Retinal pigment epithelial cell (primary cell): ENCODE data around the gene OAF.

Experiments
- DNase-seq: peaks from one replicate; pipeline ENCODE4 v3.0.0-alpha.2; 2010; ENCODE audit warnings: low read depth
- H3K4me3 ChIP-seq: 2 replicates; pipeline ENCODE4 v1.5.1; 2011; ENCODE audit warnings: mild to moderate bottlenecking, low read length, control low read depth, moderate library complexity
- CTCF ChIP-seq: conservative IDR thresholded peaks from 2 replicates; pipeline ENCODE4 v1.5.1; 2011; ENCODE audit warnings: low read depth, low read length, control low read depth, inconsistent platforms

OAF gene

DNA sequence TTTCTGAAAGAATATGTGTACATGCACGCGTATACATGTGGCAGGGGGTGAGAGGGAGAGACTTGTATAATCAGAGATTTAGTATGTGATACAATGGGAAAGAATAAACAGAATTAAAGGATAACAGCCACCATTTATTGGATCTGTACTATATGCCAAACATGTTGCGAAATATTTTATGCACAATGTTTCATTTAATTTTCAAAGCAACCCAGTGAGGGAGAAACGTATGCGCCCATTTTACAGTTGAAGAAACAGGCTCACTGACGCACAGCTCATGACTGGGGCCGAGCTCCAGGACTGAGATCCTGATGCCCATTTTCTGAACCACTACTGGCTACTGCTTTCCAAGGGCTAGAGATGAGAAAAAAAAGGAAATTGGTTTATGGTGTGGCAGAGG lies 3.3 kb upstream of the OAF start:
- TF ChIP-seq CTCF = no peak
- DNase-seq = no peak

DNA sequence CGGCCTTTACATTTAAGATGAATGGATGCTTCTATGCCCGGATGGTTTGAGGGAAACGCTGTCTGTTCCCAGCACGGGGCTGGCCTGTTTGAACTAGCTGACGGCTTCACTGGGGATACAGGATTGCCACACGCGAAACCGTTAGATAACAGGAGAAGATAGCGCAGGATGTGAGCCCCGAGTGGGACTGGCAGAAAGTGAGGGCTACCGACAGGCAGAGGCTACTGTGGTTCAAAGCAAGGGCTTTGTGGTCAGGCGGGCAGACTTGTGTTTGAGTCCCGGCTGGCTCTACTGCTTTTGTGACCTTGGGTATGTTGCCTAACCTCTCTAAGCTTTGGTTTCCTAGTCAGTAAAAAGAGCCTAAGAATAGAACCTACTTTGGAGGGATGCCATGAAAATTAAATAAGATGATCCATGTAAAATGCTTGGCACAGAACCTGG lies 2.8 kb upstream of the OAF start:
- H3K4me3 ChIP-seq = no peak overlapping the region
- peak; percentile 48 for DNase-seq
- TF ChIP-seq CTCF = no peak

More for the DNA sequence above, 3.3 kb upstream of the OAF start:
- no peak overlapping the region for H3K4me3 ChIP-seq

- no peak for TF ChIP-seq CTCF
- DNase-seq = peak; percentile 61
- no peak overlapping the region for H3K4me3 ChIP-seq
Observed at GRCh38 chr11:120208777-120209176, 2.1 kb upstream of the OAF start.

DNA sequence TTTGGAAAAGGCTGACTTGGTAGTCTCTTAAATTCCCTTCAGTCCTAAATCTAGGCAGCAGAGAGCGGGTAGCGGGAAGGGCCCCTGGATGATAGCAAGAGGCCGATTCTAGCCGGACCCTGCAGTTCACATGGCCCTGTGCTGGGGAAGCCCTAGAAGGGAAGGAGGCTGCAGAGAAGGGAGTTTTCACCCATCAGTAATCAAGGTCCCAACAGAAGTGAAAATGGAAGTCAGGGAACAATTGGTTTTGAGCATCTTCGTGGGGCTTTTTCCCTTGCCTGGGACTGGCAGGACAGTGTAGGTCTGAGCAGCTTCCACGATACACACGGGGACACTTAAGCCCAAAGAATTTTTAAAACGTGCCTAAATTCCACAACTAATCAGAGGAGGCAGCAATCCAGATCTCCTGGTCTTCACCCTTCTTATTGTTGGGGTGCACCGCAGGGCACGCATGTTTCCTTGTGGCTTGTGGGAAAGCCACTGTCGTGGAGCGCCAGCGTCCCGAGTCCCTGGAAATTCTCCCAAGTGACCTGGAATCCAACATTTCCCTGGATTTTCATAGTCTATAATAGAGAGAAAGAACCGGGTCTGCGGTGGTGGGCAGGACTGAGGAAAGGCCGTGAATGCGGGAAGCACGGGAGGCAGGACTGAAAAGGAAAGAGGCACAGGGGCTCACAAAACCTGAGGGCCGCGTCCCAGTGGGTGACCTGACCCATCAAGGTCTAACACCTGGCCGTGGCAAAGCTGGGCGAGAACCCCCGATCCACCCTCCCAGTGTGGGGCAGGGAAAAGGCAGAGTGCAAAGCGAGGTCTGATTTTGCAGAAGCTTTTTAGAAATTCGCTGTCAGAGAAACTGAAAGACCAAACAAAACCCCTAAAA lies 846 bp upstream of the OAF start:
- no peak for TF ChIP-seq CTCF
- no peak for DNase-seq
- peak overlapping the region; percentile 60 for H3K4me3 ChIP-seq

DNA sequence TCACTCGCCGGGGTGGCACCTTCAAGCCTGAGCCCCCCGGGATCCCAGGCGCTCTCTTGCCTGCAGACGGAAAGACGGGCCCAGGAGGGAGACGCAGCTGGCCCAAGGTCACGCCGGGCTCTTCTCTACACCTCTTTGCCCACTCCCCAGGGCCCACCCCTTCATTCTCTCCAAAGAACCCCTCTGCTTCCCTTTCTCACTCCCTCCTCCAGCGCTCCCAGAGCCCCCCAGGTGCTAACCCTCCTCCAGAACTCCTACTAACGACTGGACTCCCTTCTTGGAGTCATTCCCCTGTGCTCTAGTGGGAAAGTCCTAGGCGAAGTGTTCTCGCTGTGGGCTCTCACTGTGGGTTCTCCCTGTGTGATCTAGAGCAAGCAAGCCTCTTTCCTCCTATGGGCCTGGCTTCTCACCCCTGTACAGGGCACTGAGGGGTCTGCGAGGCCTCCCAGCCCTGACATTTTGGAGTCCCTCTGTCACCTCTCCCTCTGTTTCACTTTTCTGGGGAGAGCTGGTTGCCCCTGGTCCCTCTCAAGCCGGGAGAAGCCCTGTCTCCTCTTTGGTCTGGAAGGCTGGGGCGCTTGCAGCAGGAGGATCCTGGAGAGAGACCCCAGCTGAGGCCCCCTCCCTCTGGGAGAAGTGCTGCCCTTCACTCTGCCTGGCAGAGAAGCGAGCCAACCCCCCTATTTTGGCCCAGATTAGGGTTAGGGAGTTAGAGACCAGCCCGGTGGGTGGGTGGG lies 858 bp downstream of the OAF start:
- no peak for DNase-seq
- H3K4me3 ChIP-seq = peak overlapping the region; percentile 60
- TF ChIP-seq CTCF = no peak

GRCh38 chr11:120212259-120212878 lies 1.5 kb downstream of the OAF start:
- TF ChIP-seq CTCF = no peak
- no peak for DNase-seq
- peak overlapping the region; percentile 34 for H3K4me3 ChIP-seq
